ENCODE results near the gene TLE5. TPM values are rescaled to one million over a fixed set of nuclear protein-coding genes. Genes with fewer than 3 reads are reported as not detected.

Gene TLE5
- 1,000 to 10,000 TPM in 1 of 12 donors, 100 to 1,000 TPM in 11; 470 to 1,024 (median 663) TPM for polyA plus RNA-seq (ENCODE audit: insufficient read length in 12 of 12)
- long read RNA-seq, donor 1, transcript AES-207 (6 exons, 942 nt) = minor isoform, 12 of 228 reads
- long read RNA-seq, donor 1, transcript AES-205 (2 exons, 367 nt) = minor isoform, 26 of 228 reads
- long read RNA-seq, donor 1, transcript AES-202 (7 exons, 1,608 nt) = major isoform, 133 of 228 reads
- long read RNA-seq, donor 1, transcript AES-210 (3 exons, 1,100 nt) = minor isoform, 10 of 228 reads
- long read RNA-seq, donor 1, partial matches to known transcripts = 26 of 228 reads
- long read RNA-seq, donor 1, other reads (novel, unspliced or antisense) = 9 of 228 reads
- long read RNA-seq, donor 2, transcript AES-202 (7 exons, 1,608 nt) = major isoform, 105 of 168 reads
- long read RNA-seq, donor 2, transcript AES-201 (7 exons, 1,884 nt) = minor isoform, 6 of 168 reads
- long read RNA-seq, donor 2, transcript AES-205 (2 exons, 367 nt) = minor isoform, 24 of 168 reads
- long read RNA-seq, donor 2, transcript AES-207 (6 exons, 942 nt) = minor isoform, 9 of 168 reads
- long read RNA-seq, donor 2, partial matches to known transcripts = 18 of 168 reads
- long read RNA-seq, donor 2, other reads (novel, unspliced or antisense) = 0 of 168 reads
- long read RNA-seq, donor 3, transcript AES-205 (2 exons, 367 nt) = minor isoform, 8 of 70 reads
- long read RNA-seq, donor 3, transcript AES-202 (7 exons, 1,608 nt) = major isoform, 52 of 70 reads
- long read RNA-seq, donor 3, partial matches to known transcripts = 7 of 70 reads
- long read RNA-seq, donor 3, other reads (novel, unspliced or antisense) = 0 of 70 reads
- long read RNA-seq, donor 4, transcript AES-202 (7 exons, 1,608 nt) = major isoform, 41 of 55 reads
- long read RNA-seq, donor 4, transcript AES-205 (2 exons, 367 nt) = minor isoform, 7 of 55 reads
- long read RNA-seq, donor 4, partial matches to known transcripts = 0 of 55 reads
- long read RNA-seq, donor 4, other reads (novel, unspliced or antisense) = 0 of 55 reads
- long read RNA-seq, donor 5, transcript AES-207 (6 exons, 942 nt) = minor isoform, 12 of 225 reads
- long read RNA-seq, donor 5, transcript AES-205 (2 exons, 367 nt) = minor isoform, 9 of 225 reads
- long read RNA-seq, donor 5, transcript AES-202 (7 exons, 1,608 nt) = major isoform, 164 of 225 reads
- long read RNA-seq, donor 5, transcript AES-201 (7 exons, 1,884 nt) = minor isoform, 8 of 225 reads
- long read RNA-seq, donor 5, partial matches to known transcripts = 11 of 225 reads
- long read RNA-seq, donor 5, other reads (novel, unspliced or antisense) = 12 of 225 reads
- long read RNA-seq, donor 6, transcript AES-202 (7 exons, 1,608 nt) = major isoform, 68 of 77 reads
- long read RNA-seq, donor 6, partial matches to known transcripts = 0 of 77 reads
- long read RNA-seq, donor 6, other reads (novel, unspliced or antisense) = 0 of 77 reads
- long read RNA-seq, donor 7, transcript AES-202 (7 exons, 1,608 nt) = major isoform, 51 of 68 reads
- long read RNA-seq, donor 7, partial matches to known transcripts = 0 of 68 reads
- long read RNA-seq, donor 7, other reads (novel, unspliced or antisense) = 6 of 68 reads
- long read RNA-seq, donor 8, transcript AES-202 (7 exons, 1,608 nt) = major isoform, 150 of 199 reads
- long read RNA-seq, donor 8, transcript AES-201 (7 exons, 1,884 nt) = minor isoform, 5 of 199 reads
- long read RNA-seq, donor 8, transcript AES-207 (6 exons, 942 nt) = minor isoform, 9 of 199 reads
- long read RNA-seq, donor 8, transcript AES-205 (2 exons, 367 nt) = minor isoform, 7 of 199 reads
- long read RNA-seq, donor 8, partial matches to known transcripts = 14 of 199 reads
- long read RNA-seq, donor 8, other reads (novel, unspliced or antisense) = 10 of 199 reads
- long read RNA-seq, donor 9, transcript AES-205 (2 exons, 367 nt) = minor isoform, 5 of 77 reads
- long read RNA-seq, donor 9, transcript AES-202 (7 exons, 1,608 nt) = major isoform, 56 of 77 reads
- long read RNA-seq, donor 9, transcript AES-207 (6 exons, 942 nt) = minor isoform, 5 of 77 reads
- long read RNA-seq, donor 9, partial matches to known transcripts = 5 of 77 reads
- long read RNA-seq, donor 9, other reads (novel, unspliced or antisense) = 0 of 77 reads
- long read RNA-seq, donor 10, transcript AES-201 (7 exons, 1,884 nt) = minor isoform, 9 of 133 reads
- long read RNA-seq, donor 10, transcript AES-205 (2 exons, 367 nt) = minor isoform, 10 of 133 reads
- long read RNA-seq, donor 10, transcript AES-202 (7 exons, 1,608 nt) = major isoform, 100 of 133 reads
- long read RNA-seq, donor 10, transcript AES-207 (6 exons, 942 nt) = minor isoform, 7 of 133 reads
- long read RNA-seq, donor 10, partial matches to known transcripts = 0 of 133 reads
- long read RNA-seq, donor 10, other reads (novel, unspliced or antisense) = 5 of 133 reads
- long read RNA-seq, donor 11, transcript AES-201 (7 exons, 1,884 nt) = minor isoform, 10 of 168 reads
- long read RNA-seq, donor 11, transcript AES-202 (7 exons, 1,608 nt) = major isoform, 113 of 168 reads
- long read RNA-seq, donor 11, transcript AES-205 (2 exons, 367 nt) = minor isoform, 19 of 168 reads
- long read RNA-seq, donor 11, transcript AES-210 (3 exons, 1,100 nt) = minor isoform, 8 of 168 reads
- long read RNA-seq, donor 11, partial matches to known transcripts = 0 of 168 reads
- long read RNA-seq, donor 11, other reads (novel, unspliced or antisense) = 9 of 168 reads

DNA sequence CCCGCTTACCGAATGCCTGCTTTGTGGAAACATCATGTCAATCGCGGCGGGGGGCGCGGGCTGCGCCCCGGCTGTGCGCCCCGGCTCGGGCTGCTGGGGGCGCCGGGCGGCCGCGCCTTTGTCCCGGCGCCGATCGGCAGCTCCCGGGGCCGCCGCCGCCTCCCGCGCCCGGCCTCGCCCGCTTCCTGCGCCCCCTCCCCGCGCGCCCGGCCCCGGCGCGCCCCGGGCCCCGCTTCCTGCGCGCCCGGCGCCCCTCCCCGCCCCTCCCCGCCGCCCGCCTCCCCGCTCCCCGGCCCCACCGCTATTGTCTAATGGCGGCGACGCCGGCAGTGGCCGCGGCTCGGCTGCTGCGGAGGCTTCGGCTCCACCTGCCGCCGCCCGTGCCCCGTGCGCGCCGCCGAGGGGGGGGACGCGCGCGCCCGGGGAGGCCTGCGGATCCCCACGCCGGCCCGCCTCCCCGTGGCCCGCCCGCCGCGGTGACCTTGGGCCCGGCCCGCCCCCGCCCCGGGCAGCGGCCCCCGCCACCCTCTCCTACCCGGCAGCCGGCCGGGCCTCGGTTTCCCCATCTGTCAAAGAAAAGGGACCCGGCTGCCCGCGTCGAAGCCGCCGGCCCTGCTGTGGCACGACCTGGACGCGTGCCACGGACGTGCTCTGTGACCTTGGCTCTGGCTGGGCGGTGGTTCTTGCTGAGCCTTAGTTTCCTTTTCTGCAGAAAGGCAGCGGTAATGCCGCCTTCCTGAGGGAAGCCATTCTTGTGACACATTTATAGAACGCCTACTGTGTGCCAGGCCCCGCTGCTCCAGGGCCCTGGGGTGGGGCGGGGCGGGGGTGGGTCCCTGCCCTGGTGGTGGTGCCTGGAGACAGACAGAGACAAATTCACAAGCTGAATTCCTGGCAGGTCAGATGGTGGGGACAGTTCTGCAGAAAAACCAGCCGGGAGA, at the start of gene TLE5:
Gene TLE5 (minus strand): TSS at position 331 of the 941 bp plus-strand sequence. CDS start 295 bp downstream, at position 36.
- DNase-seq = no peak

DNA sequence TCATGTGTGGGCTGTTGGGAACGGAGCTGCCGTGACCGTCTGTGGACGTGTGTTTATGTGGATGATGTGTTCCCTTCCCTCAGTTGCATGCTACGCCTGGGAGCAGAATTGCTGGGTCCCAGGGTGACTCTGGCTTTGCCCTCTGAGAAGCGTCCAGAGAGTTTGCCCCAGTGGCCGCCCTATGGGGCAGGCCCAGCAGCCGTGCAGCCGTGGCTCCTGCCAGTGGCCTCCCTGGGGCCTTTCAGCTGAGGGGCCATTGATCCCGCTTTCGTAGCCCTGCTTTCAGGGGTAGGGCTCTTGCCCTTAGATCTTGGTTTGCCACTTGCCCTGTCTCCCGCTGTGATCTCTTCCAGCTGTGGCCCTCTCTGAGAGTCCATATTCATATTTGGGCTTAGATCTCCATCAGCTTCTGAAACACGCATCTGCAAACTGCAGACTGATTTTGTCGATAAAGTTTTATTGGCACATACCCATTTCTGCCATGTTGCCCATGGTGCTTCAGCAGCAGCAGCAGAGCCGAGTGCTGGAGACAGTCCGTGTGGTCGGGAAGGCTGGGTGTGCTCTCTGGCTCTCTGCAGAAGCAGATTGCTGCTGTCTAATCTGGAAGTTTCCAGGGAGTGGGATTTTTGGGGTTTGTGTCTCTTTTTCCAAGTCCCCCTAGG, 49.4 kb upstream of the TLE5 start:
- no peak for DNase-seq

DNA sequence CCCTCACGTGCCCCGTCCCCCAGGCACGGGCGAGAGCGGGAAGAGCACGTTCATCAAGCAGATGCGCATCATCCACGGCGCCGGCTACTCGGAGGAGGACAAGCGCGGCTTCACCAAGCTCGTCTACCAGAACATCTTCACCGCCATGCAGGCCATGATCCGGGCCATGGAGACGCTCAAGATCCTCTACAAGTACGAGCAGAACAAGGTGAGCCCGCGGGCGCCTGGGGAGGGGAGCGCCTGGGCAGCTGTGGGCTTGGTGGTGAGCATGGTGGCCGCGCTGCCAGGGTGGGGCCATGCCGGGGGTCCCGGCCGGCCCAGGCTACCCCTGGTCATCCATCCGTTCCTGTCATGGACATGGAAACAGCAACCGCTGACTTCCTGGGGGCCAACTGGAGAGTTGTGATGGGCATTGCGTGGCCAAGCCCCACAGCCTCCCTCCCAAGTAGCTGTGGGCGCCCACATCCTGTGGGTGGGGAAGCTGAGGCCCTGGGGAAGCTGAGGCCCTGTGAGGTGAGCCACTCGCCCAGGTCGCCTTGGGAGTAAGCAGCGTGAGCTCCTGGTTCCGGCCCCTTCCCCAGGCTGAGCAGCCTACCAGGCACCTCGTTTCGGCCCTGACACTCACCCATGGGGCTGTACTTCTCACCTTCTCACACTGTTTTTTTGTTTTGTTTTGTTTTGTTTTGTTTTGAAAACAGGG, 48.0 kb upstream of the TLE5 start:
- no peak for DNase-seq

- DNase-seq = no peak
These were observed 47.2 kb upstream of the TLE5 start for GRCh38 chr19:3109491-3109890.

DNA sequence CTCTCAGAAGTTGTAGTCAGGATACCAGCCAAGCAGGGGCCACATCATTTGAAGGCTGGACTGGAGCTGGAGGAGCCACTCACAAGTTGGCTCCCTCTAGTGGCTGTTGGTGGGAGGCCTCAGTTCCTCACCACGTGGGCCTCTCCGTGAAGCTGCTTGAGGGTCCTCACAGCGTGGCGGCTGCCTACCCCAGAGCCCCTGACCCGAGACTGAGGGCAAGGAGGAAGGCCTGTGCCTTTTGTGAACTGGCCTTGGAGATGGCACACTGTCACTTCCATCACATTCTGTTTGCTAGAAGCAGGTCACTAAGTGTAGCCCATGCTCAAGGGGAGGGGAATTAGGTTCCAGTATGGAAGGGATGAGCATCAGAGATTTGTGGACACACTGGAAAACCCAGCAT, 46.5 kb upstream of the TLE5 start:
- DNase-seq = no peak

GRCh38 chr19:3107658-3108057, 45.4 kb upstream of the TLE5 start:
- no peak for DNase-seq

DNA sequence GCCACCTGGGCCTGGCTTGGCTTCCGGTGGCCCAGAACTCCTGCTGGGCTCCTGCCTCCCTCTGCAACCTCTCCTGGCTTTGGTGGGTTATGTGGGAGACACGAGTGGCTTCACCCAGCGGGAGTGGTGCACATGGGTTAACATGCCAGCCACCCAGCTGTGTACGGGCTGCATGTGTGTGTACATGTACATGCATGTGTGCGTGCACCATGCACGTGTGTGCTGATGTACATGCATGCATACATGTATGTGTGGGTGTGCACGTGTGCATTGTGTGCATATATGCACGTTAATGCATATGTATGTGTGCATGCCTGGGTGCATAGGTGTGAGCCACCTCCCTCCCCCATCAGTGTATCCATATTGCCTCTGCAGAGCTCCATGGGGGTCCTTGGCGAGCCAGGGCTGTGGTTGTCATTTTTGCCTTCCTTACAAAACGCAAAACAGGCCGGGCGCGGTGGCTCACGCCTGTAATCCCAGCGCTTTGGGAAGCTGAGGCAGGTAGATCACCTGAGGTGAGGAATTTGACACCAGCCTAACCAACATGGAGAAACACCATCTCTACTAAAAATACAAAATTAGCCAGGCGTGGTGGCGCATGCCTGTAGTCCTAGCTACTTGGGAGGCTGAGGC, 44.3 kb upstream of the TLE5 start:
- no peak for DNase-seq

DNA sequence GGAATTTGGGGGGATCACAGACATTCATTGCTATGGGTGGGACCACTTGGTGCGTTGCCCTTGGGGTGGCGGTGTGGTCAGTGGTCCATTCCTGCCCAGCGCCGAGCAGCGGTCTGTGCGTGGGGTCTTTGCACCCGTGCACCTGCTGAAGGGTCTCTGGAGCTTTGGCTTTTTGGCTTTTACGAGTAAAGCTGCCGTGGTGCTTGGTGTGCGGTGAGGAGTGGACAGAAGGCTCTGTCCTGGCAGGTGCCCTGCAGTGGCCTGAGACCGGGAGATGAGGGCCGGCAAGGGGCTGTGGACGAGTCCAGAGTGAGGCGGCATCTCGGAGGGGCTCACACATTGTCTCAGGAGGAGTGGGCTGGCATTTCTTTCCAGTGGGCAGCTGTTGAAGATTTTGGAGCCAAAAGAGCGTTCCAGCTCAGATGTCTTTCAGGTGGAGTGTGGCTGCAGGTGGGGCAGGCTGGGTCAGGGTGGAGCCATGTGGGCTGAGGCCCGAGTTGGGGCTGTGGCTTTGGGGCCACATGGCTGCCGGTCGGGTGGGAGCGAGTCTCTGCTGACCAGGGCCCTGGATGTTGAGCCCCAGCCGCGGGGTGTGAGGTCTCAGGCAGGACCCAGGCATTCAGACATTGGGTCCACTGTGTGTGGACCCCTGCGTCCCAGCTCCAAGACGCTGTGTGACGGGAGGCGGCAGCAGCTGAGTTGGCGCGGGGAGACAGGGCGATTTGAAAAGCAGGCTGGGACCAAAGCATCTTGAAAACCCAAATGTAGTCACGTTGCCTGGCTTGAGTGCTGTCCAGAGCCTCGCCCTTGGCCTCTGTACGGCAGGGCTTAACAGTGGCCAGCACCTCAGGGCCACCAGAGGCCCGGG, 43.6 kb upstream of the TLE5 start:
- no peak for DNase-seq

- DNase-seq = no peak
These were observed 42.4 kb upstream of the TLE5 start for GRCh38 chr19:3104708-3104983.

- no peak for DNase-seq
These were observed 40.2 kb upstream of the TLE5 start for GRCh38 chr19:3102239-3103140.

DNA sequence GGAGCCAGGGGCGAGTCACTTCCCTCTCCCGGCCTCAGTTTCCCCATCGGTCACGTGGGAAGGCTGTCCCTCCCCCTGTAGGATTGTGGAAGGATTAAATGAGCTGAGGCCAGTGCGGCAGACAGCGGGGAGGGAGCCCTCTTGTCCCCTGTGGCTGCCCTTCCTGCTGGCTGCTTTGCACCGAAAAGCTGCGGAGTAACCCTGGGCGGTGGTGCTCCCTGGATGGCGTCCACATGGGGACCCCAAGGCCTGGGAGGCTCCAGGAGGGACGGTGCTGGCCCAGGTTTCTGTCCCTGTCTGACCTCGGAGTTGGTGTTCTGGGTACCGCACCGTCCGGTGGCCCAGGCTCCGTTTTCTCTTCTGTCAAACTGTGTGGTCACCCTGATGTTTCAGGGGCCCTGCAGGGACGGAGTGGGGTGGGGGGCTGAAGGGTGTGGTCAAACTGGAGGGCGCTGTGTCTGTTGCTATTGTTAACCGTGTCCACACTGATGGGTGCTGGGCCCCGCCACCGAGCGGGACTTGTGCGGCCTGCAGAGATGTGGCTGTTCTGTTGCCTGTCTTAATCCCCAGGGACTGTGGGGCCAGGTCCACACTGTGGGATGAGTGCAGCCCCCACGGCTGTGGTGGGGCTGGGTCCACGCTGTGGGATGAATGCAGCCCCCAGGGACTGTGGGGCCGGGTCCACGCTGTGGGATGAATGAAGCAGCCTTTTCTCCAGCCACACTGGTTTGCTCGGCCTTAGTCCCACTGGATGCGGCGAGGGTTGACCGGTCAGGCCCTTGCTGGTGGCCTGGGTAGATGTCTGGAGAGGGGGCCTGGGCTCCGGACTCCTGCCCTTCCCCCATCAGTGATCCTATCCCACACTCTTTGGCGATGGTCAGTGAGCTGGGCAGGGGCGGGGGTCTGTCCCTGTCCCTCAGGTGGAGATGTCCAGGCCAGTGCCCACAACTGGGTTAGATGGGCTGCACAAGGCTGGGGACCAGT, 38.7 kb upstream of the TLE5 start:
- DNase-seq = no peak

DNA sequence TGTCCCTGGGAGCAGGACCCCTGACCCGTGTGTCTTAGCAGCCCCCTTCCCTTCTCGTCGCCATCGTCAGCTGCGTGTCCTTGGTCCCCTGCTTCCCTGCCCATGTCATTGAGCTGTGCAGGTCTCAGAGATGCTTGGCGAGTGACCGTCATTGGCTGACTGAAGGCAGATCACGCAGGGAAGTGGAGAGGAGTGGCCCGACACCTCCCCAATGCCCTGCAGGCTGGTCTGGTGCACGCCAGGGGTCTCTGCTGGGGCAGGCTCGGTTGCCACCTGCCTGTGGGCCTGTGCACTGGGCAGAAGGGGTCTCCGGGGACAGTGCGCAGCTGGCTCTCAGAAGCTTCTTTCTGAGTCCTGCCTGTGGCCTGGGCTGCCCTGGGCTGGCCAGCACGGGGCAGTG, 38.0 kb upstream of the TLE5 start:
- DNase-seq = no peak
